GM21528 (cell line): ENCODE results near the gene COX6A2.

Experiments used
- ATAC-seq: cut with Tn5 transposase; IDR thresholded peaks from one replicate; pipeline ENCODE4 v1.9.1; 2021; ENCODE audit warnings: mild to moderate bottlenecking, moderate library complexity; ENCODE audit not compliant: unreplicated experiment, low FRiP score

Gene COX6A2

DNA sequence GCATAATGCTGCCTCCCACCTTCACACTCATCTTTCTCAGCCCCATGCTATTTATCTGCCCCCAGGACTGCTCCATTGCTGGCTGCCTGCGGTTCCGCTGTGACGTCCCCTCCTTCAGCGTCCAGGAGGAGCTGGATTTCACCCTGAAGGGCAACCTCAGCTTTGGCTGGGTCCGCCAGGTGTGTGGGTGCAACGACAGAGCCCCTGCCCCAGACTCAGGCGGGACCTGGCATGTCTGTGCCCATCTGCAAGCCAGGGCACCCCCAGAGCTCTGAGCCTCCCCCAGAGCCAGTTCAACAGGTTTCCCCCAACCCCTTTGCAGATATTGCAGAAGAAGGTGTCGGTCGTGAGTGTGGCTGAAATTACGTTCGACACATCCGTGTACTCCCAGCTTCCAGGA, 48.0 kb downstream of the COX6A2 start:
- ATAC-seq = no peak
